ENCODE data around the gene LRRC23.

Gene LRRC23

GRCh38 chr12:6925540-6926279 lies 21.1 kb downstream of the LRRC23 start:
- no peak for DNase-seq (ENCODE audit: low read depth in 2 of 2)

DNA sequence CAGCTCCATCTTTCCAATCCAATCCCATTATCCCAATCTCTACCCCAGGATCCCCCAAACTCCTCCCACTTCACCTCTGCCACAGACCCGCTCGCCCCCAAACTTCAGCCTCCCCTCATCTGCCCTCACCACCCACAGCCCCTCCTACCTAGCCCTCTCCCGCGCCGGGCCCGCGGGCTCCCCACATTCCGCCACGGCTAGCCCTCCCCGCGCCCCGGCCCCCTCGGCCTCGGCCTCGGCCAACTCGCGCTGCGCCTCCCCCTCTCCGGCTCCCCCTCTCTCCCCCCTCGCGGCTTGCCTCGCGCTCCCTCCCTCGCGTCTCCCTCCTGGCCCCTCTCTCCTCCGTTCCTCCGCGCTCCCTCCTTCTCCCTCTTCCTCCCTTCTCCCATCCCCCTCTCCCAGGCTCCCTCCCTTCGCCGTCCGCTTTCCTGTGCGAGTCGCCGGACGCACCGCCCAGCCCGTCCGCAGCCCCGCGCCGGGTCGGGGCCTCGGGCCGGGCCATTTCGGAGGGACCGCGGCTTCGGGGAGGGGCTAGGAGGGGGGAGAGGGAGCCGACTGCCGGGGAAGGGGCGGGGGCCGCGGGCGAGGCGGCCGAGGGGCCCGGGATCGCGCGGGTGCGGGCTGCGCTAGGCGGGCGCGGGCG lies 22.9 kb downstream of the LRRC23 start, which contains the start of gene ATN1:
Gene ATN1, plus strand, starts transcription at position 581 of the 643 bp plus-strand sequence. CDS start 6,043 bp downstream, outside the sequence.
- DNase-seq (ENCODE audit: low read depth in 2 of 2): peak in 1 of 2 donors; percentile 32

GRCh38 chr12:6928022-6928702 lies 23.5 kb downstream of the LRRC23 start:
- DNase-seq (ENCODE audit: low read depth in 2 of 2): no peak

- no peak for DNase-seq (ENCODE audit: low read depth in 2 of 2)
Observed at GRCh38 chr12:6928703-6929407, 24.2 kb downstream of the LRRC23 start.

DNA sequence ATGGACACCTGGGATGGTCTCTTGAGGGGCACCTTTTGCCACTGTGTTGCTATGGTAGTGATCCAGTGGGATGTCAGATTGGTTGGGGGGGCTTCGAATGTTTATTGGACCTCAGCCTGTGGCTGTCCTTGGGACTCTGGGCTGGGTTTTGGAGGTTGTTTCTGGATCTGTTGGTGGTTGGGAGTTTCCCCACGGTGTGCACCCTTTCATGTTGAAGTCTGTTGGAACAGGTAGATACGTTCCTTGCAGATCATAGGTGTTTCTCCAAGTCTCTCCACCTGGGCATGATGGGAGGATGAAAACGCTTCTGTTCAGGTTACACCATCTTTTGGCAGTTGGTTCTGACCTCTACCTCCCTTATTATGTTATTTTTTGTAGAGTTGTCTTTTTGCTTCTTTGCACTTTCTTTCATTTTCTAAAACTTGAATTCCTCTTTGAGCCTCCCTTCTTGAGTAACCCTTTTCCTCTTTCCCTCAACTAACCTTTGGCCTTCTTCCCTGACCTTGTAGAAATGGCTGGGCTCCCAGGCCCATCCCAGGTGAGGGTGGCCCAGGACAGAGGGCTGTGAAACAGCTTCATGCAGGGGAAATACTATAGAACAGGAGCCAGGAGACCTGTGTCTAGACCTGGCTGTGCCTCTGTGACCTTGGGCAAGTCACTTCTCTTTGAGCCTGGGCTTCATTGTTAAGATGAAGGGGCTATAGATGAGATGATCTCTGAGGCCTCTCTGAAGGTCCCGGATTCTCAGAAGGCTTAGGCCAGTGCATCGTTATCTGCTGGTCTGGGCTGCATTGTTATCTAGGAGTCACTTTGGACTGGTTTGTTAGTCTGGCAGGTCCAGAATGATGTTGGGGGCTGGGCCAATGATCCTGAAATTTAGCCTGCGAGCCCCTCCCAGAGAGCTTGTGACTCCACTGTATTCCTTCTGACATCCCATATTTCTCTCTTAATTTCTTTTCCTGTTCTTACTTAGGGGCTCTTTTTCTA lies 25.1 kb downstream of the LRRC23 start:
- no peak for DNase-seq (ENCODE audit: low read depth in 2 of 2)

DNA sequence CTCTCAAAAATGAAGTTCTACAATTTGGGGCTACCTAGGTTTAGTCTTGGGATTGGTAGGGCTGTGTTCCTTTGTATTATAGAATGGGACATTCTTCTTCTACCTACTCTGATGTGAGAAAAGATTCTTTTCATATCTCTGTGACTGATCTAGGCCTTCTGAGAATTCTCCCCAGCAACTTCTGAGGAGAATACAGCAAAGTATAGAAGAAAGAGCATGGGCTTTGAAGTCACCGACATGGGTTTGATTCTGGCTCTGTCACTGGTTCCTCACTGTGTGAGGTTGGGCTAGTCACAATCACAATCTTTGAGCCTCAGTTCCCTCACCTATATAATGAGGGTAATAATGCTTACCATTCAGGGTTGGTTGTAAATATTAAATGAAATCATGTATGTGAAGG lies 28.1 kb downstream of the LRRC23 start:
- DNase-seq (ENCODE audit: low read depth in 2 of 2): no peak

DNA sequence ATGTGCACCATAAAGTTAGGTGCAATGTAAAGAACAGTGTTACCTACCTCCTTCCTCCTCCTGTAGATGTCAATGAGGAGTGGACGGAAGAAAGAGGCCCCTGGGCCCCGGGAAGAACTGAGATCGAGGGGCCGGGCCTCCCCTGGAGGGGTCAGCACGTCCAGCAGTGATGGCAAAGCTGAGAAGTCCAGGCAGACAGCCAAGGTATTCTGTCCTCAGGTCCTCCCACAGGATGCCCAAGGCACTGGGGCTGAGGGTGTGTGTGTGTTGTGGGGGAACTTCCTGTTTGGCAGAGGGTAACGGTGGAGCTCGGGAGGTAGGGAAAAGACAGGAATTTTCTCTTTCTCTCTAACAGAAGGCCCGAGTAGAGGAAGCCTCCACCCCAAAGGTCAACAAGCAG lies 29.5 kb downstream of the LRRC23 start:
- no peak for DNase-seq (ENCODE audit: low read depth in 2 of 2)

GRCh38 chr12:6935371-6936193 lies 31.0 kb downstream of the LRRC23 start:
- DNase-seq (ENCODE audit: low read depth in 2 of 2): no peak

- no peak for DNase-seq (ENCODE audit: low read depth in 2 of 2)
Observed at GRCh38 chr12:6936194-6936635, 31.6 kb downstream of the LRRC23 start.

GRCh38 chr12:6936636-6937480 lies 32.2 kb downstream of the LRRC23 start:
- DNase-seq (ENCODE audit: low read depth in 2 of 2): no peak

DNA sequence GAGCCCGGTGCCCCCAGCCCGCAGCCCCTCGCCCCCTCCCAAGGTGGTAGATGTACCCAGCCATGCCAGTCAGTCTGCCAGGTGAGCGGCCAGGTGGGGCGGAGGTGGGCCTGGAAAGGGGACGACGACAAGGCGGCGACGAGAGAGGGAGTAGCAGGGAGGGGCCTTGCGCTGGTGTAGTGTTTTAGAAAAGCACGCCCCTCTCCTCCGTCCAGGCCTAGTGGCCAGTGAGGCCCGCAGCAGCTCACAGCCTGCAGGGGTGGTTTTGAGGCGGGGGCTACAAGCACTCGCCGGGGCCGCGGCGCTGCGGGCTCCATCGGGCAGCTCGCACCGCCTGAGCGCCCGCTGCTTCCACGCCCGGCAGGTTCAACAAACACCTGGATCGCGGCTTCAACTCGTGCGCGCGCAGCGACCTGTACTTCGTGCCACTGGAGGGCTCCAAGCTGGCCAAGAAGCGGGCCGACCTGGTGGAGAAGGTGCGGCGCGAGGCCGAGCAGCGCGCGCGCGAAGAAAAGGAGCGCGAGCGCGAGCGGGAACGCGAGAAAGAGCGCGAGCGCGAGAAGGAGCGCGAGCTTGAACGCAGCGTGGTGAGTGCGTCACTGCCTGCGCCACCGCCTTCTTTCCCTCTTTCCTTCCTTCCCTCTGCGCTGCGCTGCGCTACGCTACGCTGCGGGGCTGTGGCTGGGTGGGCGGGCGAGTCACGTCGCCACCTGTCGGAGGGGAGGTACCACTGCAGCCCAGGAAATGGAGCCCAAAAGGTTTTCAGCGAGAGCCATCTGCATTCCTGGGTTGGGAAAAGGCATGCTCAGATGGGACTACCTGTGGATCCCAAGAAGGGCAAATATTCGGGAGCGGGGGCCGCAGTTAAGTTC lies 33.1 kb downstream of the LRRC23 start:
- peak; percentile 87 to 88 for DNase-seq (ENCODE audit: low read depth in 2 of 2)

DNA sequence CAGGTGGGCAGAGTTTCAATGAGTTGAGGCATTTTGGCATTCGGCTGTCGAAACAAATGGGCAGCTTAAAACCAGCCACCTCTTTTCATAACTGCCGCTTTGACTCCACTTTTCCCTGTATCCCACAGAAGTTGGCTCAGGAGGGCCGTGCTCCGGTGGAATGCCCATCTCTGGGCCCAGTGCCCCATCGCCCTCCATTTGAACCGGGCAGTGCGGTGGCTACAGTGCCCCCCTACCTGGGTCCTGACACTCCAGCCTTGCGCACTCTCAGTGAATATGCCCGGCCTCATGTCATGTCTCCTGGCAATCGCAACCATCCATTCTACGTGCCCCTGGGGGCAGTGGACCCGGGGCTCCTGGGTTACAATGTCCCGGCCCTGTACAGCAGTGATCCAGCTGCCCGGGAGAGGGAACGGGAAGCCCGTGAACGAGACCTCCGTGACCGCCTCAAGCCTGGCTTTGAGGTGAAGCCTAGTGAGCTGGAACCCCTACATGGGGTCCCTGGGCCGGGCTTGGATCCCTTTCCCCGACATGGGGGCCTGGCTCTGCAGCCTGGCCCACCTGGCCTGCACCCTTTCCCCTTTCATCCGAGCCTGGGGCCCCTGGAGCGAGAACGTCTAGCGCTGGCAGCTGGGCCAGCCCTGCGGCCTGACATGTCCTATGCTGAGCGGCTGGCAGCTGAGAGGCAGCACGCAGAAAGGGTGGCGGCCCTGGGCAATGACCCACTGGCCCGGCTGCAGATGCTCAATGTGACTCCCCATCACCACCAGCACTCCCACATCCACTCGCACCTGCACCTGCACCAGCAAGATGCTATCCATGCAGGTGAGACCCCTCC lies 34.0 kb downstream of the LRRC23 start:
- no peak for DNase-seq (ENCODE audit: low read depth in 2 of 2)

DNA sequence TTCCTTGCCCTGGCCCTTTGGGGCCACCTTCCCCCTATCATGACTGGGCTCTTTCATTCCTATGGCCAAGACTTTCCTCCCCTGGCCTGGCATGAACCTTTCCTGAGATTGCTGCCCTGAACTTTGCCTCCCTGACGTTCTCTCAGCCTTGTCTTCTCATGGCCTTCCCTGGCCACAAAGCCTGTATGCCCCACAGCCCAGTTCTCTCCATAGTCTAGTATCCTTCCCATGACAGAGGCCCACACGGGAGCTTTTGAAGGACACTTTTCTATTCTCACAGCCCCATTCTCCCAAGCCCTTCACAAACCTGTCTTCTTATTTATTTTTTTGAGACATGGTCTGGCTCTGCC lies 34.5 kb downstream of the LRRC23 start:
- DNase-seq (ENCODE audit: low read depth in 2 of 2): no peak

DNA sequence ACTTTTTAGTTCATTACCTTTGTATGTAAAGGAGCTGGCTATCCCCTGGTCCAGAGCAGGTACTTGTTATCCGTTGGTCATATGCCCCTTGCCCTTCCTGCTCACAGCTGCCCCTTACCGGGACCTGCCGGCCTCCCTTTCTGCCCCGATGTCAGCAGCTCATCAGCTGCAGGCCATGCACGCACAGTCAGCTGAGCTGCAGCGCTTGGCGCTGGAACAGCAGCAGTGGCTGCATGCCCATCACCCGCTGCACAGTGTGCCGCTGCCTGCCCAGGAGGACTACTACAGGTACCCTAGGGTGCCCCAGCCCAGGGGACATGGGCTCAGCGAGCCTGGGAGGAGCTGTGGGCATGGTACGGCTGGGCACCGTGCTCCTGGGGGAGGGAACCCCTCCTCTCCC lies 36.6 kb downstream of the LRRC23 start:
- no peak for DNase-seq (ENCODE audit: low read depth in 2 of 2)

GRCh38 chr12:6941782-6942181 lies 37.2 kb downstream of the LRRC23 start:
- DNase-seq (ENCODE audit: low read depth in 2 of 2): no peak

GRCh38 chr12:6942331-6942665 lies 37.7 kb downstream of the LRRC23 start:
- no peak for DNase-seq (ENCODE audit: low read depth in 2 of 2)

- peak in 1 of 2 donors; percentile 53 for DNase-seq (ENCODE audit: low read depth in 2 of 2)
Observed at GRCh38 chr12:6943389-6943721, 38.7 kb downstream of the LRRC23 start.

Data from stimulated activated CD8-positive, alpha-beta memory T cell treated with anti-CD3 and anti-CD28 coated beads, Interleukin-2, amount 100 ng/mL, for 48 hours (primary cell).